Retina (tissue), 1 donor: ENCODE results near the gene ACTR3.

Experiments used
- DNase-seq: peaks from one replicate; pipeline ENCODE4 v3.0.0-alpha.2; 2016

ACTR3 gene

DNA sequence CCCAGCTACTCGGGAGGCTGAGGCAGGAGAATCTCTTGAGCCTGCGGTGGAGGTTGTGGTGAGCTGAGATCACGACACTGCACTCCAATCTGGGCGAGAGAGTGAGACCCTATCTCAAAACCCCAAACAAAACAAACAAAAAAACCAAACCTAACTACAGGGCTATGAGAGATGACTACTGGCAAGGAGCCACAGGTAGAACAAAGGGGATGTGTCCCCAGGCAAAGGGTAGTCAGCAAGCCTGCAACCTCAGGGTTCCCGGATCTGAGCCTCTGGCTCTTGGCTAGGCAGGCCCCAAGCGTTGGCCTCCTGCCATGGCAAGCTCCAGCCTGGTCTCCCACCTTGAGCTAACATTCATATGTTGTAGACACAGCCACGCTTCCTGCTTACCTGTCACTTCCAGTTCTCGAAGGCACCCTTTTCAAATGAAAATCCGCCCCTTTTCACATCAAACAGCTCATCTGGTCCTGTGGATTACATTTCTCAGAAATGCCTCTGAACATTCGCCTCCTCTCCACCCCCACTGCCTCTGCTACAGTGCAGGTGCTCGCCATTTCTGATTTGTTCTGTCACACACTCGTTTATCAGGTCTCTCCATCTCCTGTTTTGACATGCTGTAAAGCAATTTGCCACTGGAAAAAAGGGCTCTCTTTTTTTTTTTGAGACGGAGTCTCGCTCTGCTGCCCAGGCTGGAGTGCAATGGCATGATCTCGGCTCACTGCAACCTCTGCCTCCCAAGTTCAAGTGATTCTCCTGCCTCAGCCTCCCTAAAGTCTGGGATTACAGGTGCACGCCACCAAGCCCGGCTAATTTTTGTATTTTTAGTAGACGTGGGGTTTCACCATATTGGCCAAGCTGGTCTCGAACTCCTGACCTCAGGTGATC, 13.1 kb upstream of the ACTR3 start:
- no peak for DNase-seq

DNA sequence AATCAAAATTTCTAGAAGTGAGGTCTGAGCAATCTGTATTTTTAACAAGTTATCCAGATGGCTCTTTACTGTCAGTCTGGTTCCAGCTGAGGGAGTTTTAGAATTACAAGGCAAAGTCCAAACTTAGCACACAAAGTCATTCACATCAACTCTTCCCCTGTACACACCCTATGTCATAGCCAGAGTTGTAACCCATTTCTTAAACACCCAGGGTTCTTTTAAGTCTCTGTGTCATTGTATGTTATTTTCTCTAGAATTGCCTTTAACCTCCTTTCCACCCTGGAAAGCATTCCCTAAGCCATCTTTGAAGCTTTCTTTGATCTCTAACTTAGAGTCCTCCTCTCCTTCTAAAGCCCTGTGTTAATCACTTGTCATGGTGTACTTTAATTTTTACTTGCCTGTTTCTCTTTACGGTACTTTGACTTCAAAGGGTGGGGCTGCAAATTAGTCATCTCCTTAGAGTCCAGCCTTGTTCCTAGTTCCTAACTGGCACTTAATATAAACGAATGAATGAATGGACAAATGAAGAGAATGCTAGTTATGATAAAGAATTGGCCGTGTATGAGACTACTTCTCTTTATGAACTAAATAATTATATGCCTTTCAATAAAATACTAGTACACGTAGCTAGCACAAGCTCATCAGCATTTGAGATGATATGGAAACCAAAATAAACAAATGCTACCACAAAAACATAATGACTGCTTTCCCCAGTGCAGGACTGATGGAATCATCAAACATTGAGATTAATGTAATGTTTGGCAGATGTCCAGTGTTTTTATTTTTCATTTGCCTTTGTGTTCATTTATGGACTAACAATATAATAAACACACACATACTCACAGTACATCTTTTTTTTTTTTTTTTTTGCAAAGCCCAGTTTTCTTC, 11.9 kb upstream of the ACTR3 start:
- no peak for DNase-seq

DNA sequence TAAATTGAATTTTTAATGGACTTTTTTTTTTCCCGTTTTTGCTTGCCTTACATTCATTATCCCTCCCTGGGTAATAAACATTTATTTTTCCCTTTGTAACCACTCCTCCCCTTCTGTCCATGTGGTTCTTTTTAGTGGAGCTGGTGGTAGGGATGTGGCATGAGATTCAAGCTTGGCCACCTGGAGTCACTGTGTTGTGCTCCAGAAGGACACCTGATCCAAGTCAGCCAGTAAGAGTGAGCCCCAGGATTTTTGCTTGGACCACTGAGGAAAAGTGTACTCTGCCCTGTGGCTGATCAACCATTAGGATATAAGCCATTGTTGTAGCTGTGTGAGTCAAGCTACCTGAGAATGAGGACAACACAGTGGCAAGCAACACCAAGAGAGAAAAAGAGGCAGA, 11.1 kb upstream of the ACTR3 start:
- DNase-seq, result no peak

DNA sequence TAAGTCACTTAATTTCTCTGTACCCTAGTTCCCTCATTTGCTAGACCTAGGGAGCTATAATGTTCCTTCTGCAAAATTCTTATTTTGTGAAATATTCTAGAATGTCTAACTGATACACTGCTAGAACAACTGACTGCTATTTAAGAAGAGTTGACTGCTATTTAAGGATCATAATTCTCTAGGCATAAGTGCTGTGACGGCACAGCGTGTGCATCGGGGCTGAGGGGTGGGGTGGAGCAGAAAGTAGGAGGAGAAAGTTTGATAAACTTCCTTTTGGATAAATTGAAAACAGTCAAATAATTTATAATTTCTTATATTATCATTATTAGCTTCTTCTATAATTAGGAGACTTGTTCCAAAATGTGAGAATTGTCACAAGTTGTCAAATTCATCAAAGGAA, 10.4 kb upstream of the ACTR3 start:
- DNase-seq, result no peak

DNA sequence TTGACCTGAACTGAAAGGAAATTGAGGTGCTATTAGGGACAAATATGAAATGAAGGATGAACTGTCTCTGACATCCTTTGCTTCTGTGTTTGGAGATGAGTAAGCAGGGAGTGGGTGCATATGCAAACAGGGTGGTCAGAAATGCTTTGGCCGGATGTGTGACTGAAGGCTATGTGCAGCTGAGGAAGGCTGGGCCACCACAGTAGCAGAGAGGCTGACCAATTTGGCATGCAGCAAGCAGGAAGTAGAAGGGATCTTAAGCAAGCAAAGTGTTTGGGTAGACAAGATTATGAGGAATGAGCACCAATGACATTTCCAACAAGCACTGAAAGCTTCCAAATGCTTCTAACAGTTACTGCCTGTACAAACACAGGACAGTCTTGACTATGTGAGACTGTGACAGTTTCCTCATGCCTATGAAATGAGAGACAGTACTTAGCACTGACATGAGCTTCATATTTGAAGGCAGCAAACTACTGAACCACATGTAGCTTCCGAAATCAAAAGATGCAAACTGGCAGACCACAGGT, 3.3 kb upstream of the ACTR3 start:
- DNase-seq, result no peak

DNA sequence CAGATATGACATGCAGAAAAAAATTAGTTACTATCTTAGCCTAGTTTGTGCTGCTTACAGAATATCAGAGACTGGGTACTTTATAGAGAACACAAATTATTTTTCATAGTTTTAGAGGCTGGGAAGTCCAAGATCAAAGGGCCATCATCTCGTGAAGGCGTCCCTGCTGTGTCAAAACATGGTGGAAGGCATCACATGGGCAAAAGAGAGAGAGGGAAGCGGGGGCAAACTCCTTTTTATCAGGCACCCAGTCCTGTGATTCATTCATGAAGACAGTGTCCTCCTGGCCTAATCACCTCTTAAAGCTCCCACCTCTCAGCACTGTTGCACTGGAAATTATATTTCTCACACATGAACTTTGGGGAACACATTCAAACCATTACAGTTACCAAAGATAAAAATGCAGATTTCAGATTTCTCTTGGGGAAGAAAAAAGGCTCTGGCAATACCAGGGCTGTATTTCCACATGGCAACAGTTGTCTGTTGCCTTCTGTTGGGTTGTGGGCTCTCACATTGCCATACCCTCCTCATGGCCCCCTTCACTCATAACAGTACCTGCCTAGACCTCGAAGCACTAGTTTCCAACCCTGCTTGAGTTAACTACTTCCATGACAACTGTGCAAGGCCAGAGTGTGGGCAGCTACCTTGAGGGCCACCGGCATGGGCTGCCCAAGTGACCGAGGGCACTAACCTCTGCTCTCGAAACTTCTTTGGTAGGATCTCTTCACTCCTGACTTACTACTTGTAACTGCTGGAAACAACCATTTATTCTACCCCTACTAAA, 2.7 kb upstream of the ACTR3 start:
- DNase-seq, result no peak

DNA sequence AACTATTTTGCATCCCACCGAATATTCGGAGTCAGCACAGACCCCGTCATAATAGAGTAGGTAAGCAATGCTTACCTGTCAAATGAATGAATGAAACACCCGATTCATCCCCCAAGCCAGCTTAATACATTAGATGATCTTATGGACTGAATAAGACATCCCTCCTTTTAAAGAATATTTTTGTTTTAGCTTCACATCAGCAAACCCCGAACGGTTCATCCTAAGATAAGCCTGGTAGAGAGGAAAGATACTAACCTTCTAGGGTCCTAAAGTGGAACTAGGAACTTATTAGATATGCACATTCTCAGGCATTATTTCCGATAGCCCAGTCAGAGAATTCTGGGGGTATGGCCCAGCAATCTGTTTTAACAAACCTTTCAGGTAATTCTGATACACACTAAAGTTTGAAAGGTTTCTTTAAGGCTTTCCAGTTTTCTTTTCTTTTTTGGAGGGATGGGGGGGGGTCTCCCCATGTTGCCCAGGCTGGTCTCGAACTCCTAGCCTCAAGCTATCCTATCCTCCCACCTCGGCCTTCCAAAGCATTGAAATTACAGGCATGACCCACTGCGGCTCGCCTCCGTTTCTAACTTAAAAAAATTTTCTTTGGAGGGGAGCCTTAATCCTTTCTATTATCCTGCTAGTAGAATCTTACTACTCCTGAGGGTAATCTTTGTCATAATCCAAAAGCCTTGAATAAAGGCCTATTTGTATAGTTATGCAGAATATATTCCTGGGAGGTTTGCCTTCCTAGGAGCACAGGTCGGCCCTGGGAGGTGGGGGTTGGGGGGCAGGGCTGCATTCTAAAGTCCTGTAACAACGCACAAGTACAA, 1.0 kb upstream of the ACTR3 start:
- peak; percentile 67 for DNase-seq

DNA sequence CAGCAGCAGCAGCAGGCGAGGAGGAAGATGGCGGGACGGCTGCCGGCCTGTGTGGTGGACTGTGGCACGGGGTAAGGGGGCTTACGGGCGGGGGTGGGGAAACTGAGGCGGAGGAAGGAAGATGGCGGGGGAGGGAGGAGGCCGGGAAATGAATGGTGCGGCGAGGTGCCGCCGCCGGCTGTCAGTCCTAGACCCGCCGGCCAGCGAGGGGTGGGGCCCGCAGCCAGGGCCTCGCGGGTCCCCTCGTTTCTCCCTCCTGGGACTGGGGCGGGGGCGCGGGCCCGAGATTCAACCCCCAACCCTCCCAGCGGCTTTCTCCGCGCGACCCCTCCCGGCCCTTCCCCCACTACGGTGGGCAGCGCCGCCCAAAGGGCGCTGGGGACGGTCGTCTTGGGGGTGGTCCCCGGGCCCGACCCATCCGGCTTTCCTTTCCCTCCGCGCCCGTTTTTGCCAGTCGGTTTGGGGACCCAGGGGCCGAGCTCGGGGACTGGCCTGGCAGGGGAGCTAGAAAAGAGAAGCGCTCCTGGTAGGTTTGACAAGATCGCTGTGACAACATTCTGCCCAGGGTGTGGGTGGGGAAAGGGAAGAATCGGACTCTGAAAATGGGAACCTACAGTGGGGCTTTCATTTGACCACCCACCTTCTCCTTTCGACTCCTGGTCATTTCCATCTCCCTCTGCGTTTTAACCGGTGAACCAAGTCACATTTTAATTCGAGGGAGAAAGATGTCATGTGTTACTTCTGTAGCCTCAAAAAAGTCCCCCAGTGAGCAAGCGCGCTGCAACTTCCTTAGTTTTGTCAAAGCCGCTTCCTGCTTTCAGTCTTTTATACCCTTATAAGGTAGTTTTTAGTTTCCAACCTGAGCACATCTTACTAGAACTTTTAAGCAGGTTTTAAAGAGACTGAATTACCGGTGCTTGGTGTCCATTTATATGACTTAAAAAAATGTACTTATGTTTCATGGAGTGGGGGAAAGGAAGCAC, 655 bp downstream of the ACTR3 start:
- peak; percentile 73 for DNase-seq

DNA sequence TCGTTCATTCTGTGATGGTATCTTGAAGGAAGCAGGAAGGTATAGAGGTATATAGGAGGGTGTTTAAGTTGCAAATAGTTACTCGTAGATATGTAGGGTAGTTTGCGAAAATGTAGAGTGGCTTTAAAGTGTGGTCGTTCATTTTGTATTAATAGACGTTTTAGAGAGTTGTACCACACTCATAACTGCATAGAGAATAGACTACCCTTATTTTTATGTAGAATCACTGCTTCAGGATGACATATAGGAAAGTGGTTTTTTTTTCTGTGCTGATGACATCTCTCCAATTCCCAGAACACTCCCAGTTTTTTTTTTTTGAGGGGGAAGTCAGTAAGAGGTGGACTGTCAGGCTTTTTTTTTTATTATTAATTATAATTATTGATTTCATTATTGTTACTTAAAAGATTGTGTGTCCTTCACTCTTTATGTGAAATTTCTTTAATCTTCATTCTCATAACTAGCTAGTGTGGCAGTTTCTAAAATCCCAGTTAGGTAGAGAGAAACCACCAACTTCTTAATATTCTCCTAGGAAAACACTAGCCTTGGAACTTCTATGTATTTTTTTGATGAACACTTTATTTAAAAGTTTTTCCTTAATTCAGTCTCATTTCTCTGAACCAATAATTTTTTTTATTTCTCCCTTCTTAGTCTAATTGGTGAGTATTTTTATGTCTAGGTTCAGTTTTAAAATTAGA, 1.5 kb downstream of the ACTR3 start:
- DNase-seq, result no peak

DNA sequence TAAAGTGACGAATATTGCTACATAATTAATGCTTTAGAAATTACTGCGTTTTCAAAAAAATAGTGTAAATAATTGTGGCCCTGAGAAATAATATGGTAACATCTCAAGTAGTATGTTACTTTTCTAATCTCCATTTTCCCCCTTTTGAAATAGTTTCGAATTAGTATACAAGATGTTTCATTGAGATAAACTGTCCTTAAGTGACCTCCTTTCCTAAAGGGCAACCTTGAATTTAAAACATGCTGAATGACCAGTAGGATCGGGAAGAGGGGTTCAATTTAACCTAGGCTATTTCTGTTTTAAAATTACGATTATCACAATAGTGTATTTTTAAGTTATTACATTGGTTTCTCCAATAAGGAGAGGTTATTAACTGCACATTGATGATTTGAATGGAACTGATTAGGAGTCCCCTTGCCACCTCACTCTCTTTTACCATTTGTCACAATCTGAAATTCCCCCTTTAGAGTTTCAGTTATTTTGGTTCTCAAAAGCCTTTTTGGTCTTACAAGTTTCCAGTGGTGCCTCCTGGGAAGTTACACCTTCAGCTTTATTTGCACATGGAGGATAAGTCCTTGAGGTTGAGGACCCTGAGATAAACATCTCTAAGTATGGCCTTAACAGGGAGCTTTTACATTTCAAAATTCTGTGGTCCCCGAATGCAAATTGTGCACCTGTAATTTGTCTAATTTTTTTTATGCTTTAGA, 2.3 kb downstream of the ACTR3 start:
- no peak for DNase-seq

DNA sequence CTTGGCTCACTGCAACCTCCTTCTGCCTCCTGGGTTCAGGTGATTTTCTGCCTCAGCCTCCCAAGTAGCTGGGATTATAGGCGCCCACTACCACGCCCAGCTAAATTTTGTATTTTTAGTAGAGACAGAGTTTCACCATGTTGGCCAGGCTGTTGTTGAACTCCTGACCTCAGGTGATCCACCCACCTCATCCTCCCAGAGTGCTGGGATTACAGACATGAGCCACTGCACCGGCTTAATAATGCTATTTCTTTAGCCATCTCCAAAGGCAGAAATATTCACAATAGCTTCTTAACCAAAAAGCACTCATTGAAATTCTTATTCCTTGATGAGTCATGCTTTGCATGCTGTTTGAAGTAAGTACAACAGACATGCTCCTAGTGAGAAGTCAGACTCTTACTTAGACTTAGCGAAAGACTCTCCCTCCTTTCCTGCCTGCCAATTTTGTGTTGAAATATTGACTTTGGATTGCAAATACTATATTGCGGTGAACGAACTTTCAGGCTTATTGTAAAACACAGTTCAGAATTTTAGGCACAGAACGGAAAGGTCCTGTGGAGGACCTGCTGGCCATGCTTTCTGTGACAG, 4.4 kb downstream of the ACTR3 start:
- DNase-seq, result no peak

DNA sequence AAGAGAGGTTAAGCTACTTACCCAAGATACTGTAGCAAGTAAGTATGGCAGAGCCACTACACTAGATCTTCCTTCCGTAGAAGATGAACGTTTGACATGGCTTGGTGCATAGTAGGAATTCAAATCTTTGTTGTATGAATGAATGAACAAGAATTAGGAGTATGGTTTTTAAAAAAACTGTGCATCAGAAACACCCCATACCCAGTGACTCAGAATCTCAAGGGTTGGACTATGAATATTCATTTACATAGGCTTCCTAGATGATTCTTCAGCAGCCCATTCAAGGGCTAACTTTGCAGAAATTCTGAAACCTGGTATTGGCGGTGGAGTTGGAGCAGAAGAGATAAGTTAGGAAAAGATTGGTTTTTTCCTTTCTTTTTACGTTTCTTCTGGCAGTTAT, 5.4 kb downstream of the ACTR3 start:
- DNase-seq, result no peak

DNA sequence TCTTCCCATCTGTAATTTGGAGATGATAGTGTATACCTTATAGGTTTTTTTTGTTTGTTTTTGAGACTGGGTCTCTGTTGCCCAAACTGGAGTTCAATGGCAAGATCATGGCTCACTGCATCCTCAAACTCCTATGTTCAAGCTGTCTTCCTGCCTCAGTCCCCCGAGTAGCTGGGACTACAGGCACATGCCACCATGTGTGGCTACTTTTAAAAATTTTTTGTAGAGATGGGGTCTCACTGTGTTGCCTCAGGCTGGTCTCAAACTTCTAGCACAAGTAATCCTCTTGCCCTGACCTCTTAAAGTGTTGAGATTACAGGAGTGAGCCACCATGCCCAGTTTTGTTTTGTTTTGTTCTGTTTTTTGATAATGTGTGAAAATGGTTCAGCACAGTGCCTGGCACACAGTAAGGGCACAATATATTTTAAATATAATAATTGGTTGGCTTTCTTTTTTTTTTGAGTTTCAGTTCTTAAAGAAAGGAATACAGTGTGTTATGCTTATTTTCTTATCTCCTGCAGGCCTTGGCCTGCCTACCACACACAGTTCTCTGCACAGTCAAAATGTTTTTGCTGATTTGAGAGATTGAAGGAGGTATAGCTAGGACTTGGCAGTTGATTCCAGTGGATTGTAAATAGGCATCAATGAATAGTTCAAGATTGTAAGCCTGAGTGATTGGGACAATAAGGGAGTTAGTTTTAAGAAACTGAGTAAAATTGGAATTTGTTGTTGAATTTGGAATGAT, 6.1 kb downstream of the ACTR3 start:
- DNase-seq, result no peak

DNA sequence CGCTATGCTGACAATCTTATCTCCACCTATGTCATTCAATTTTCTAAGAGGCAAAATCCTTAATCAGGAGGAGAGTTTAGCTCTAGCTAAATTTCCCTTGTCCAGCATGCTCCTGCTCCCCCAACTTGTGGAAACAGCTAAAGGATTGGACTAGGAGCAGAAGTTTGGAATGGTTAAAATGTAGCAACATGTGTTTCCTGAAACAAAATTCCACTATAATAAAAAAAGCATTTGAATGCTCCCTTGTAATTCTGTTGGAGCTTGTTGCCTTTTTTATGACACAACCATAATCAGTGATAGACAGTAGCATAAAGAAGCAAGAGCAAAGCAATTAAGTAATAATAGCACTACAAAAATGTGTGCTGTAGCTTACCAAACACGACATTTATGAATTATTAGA, 6.9 kb downstream of the ACTR3 start:
- no peak for DNase-seq

DNA sequence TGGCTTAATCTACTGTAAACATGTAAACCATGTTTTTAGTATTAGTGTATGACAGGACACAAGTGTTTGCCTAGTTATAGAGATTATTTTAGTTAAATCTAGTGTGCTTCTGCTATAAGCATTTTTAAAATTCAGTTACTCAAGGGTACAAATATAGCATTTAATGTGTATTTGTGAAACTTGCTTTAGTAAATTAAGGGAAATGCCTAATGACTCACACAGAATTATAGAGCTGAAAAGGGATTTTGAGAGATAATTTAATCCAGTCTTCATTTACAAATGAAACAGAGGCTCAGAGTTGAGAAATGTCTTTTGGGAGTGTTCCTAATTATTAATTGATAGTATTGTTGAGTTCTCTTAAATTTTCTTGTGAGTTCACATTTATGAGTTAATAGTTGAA, 8.2 kb downstream of the ACTR3 start:
- no peak for DNase-seq

DNA sequence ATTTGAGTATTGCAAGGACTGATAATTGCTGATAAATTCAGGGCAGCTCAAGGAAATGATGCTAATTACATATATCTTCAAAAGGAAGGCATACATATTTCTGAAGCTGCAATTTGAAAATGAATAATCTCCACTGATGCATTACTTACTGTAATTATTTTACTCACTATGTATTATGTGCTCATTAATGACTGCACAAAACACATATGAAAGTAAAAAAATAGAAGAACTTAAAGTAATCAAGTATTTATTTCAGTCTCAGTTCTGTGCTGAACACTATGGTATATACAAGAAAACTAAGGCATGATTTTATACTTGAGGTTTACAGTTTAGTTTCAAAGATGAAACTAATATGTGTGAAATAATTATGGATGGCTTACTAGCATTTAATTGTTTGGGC, 9.3 kb downstream of the ACTR3 start:
- DNase-seq, result no peak

DNA sequence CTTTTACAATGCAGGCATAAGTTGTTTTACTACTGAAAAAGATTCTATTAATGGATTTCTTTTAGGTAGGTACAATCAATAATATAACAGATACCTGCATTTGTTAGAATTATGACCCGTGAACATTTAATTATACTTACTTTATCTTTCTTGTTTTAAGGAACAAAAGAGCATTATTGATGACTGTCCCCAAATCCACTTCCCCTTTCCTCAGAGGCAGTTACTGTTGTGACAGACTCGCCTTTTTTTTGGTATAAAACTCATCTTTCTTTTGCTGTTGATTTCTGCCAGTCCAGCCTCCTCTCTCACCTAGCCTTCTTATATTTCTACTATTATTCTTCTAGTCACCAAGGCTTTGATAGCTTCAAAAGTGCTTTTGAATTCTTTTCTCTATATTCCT, 12.1 kb downstream of the ACTR3 start:
- no peak for DNase-seq

DNA sequence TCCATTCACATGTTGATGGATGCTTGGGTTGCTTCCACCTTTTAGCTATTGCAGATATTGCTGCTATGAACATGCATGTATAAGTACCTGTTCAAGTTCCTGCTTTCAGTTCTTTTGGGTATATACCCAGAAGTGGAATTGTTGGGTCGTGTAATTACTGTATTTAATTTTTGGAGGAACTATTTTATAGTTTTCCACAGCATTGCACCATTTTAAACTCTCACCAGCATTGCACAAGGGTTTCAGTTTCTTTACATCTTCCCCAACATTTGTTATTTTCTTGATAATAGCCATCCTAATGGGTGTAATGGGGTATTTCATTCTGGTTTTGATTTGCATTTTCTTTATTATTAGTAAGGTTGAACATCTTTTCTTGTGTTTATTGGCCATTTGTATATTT, 16.0 kb downstream of the ACTR3 start:
- DNase-seq, result no peak
